ENCODE measurements around the gene BIK. TPM values are rescaled to one million over a fixed set of nuclear protein-coding genes. Genes with fewer than 3 reads are reported as not detected.

Gene BIK, protein sequence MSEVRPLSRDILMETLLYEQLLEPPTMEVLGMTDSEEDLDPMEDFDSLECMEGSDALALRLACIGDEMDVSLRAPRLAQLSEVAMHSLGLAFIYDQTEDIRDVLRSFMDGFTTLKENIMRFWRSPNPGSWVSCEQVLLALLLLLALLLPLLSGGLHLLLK
- 3.0 to 3.9 TPM (median 3.2 TPM) in 3 replicates for total RNA-seq (2021)
- percentile 31 among the genes with signal in this experiment for Bru-seq, nascent RNA
- long read RNA-seq, experiment 1, transcript BIK-201 (5 exons, 953 nt): major isoform, 5 of 6 reads
- long read RNA-seq, experiment 1, partial matches to known transcripts: 1 of 6 reads
- long read RNA-seq, experiment 1, other reads (novel, unspliced or antisense): 0 of 6 reads
- long read RNA-seq, experiment 2, partial matches to known transcripts: 1 of 3 reads
- long read RNA-seq, experiment 2, other reads (novel, unspliced or antisense): 0 of 3 reads
- long read RNA-seq, experiment 3, partial matches to known transcripts: 0 of 1 reads
- long read RNA-seq, experiment 3, other reads (novel, unspliced or antisense): 1 of 1 reads

DNA sequence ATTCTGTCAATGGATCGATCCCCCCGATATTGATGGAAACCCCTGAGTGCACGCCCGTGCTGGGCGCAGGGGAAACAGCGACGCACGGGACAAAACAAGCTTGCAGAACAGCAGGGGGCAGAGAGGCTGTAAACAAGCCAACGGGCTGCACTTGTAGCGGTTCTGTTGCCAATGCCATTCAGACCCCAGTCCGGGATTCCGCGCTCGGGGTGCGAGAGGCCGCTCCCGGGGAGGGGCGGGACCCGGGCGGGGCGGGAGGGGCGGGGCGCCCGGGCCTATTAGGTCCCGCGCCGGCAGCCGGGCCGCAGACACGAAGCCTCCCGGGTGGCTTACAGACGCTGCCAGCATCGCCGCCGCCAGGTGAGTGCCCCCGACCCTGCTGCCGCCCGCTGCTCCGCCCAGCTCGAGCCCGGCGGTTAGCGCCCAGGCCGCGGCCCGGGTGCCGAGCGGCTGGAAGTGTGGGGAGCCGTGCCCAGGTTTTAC is at the start of gene BIK:
BIK (plus strand) TSS at position 307 of the 483 bp plus-strand sequence. CDS start 13,273 bp downstream, outside the sequence.
- DNase-seq (ENCODE audit: low spot score) (peak; percentile 74), ATAC-seq (peak; percentile 46)
- no peaks in the 10 kb centered on the region for H3K9me3 Mint-ChIP-seq
- POLR2A ChIA-PET: no interaction called here
- TF ChIP-seq TEAD4 (CRISPR knock-in tag; IDR thresholded peaks at IDR 0.05) (no peak), ZBTB21 (CRISPR knock-in tag; IDR thresholded peaks at IDR 0.05; ENCODE audit: borderline replicate concordance) (0 out of 2 replicates have a peak, but pooled peaks have one; percentile 51), NFYB (CRISPR knock-in tag; conservative IDR thresholded peaks at IDR 0.05; ENCODE audit: low read depth) (no peak), FOXK1 (CRISPR knock-in tag; IDR thresholded peaks at IDR 0.05) (peak; percentile 83; the same call in 1 of the 2 replicates)
- TF ChIP-seq, protein P1, sequence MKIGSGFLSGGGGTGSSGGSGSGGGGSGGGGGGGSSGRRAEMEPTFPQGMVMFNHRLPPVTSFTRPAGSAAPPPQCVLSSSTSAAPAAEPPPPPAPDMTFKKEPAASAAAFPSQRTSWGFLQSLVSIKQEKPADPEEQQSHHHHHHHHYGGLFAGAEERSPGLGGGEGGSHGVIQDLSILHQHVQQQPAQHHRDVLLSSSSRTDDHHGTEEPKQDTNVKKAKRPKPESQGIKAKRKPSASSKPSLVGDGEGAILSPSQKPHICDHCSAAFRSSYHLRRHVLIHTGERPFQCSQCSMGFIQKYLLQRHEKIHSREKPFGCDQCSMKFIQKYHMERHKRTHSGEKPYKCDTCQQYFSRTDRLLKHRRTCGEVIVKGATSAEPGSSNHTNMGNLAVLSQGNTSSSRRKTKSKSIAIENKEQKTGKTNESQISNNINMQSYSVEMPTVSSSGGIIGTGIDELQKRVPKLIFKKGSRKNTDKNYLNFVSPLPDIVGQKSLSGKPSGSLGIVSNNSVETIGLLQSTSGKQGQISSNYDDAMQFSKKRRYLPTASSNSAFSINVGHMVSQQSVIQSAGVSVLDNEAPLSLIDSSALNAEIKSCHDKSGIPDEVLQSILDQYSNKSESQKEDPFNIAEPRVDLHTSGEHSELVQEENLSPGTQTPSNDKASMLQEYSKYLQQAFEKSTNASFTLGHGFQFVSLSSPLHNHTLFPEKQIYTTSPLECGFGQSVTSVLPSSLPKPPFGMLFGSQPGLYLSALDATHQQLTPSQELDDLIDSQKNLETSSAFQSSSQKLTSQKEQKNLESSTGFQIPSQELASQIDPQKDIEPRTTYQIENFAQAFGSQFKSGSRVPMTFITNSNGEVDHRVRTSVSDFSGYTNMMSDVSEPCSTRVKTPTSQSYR (CRISPR knock-in tag; IDR thresholded peaks at IDR 0.05): no peak
- TF ChIP-seq, protein P2, sequence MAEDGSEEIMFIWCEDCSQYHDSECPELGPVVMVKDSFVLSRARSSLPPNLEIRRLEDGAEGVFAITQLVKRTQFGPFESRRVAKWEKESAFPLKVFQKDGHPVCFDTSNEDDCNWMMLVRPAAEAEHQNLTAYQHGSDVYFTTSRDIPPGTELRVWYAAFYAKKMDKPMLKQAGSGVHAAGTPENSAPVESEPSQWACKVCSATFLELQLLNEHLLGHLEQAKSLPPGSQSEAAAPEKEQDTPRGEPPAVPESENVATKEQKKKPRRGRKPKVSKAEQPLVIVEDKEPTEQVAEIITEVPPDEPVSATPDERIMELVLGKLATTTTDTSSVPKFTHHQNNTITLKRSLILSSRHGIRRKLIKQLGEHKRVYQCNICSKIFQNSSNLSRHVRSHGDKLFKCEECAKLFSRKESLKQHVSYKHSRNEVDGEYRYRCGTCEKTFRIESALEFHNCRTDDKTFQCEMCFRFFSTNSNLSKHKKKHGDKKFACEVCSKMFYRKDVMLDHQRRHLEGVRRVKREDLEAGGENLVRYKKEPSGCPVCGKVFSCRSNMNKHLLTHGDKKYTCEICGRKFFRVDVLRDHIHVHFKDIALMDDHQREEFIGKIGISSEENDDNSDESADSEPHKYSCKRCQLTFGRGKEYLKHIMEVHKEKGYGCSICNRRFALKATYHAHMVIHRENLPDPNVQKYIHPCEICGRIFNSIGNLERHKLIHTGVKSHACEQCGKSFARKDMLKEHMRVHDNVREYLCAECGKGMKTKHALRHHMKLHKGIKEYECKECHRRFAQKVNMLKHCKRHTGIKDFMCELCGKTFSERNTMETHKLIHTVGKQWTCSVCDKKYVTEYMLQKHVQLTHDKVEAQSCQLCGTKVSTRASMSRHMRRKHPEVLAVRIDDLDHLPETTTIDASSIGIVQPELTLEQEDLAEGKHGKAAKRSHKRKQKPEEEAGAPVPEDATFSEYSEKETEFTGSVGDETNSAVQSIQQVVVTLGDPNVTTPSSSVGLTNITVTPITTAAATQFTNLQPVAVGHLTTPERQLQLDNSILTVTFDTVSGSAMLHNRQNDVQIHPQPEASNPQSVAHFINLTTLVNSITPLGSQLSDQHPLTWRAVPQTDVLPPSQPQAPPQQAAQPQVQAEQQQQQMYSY (CRISPR knock-in tag; IDR thresholded peaks at IDR 0.05): peak; percentile 70; the same call in 1 of the 2 replicates
- H3K4me1 Mint-ChIP-seq: peaks cover 10% of the 10 kb centered on the region; the same call in 1 of the 2 replicates
- peaks cover 76% of the 10 kb centered on the region for H3K27me3 Mint-ChIP-seq (ENCODE audit: low read depth)
- peak within 1 kb of the TSS; percentile 71 for H3K4me3 Mint-ChIP-seq
- CTCF ChIA-PET: interaction anchor here (0.6 to 2.3 kb wide), 6 partner anchors 27 to 307 kb away, joined by 3 to 5 read pairs (median 4); partner anchors contain the start of gene TTLL12
- no peak within 1 kb of the TSS for H3K27ac Mint-ChIP-seq
- H3K36me3 Mint-ChIP-seq: no peaks in the 10 kb centered on the region

DNA sequence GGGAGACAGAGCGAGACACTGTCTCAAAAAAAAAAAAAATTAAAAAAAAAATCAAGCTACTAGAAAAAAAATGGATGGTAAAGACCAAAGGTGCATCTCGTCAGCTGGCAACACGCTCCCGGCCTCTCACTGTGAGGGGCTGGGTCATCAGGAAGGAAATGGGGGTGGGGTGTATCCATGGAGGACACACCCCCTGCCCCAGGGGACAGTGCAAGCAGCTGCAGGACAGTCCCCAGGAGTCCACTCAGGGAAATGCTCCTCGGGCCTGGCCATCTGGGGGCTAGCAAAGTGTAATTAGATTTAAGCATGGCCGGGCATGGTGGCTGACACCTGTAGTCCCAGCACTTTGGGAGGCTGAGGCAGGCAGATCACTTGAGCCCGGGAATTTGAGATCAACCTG is 44.4 kb upstream of the BIK start:
- H3K36me3 Mint-ChIP-seq: no peaks in the 10 kb centered on the region
- no peak overlapping the region for H3K27ac Mint-ChIP-seq
- no peak for TF ChIP-seq ATF1 (CRISPR knock-in tag; IDR thresholded peaks at IDR 0.05)
- TF ChIP-seq HMGA2 (CRISPR knock-in tag; IDR thresholded peaks at IDR 0.05): no peak
- TF ChIP-seq, protein P3, sequence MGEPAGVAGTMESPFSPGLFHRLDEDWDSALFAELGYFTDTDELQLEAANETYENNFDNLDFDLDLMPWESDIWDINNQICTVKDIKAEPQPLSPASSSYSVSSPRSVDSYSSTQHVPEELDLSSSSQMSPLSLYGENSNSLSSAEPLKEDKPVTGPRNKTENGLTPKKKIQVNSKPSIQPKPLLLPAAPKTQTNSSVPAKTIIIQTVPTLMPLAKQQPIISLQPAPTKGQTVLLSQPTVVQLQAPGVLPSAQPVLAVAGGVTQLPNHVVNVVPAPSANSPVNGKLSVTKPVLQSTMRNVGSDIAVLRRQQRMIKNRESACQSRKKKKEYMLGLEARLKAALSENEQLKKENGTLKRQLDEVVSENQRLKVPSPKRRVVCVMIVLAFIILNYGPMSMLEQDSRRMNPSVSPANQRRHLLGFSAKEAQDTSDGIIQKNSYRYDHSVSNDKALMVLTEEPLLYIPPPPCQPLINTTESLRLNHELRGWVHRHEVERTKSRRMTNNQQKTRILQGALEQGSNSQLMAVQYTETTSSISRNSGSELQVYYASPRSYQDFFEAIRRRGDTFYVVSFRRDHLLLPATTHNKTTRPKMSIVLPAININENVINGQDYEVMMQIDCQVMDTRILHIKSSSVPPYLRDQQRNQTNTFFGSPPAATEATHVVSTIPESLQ (CRISPR knock-in tag; IDR thresholded peaks at IDR 0.05): no peak
- TF ChIP-seq TP53 (CRISPR knock-in tag; IDR thresholded peaks at IDR 0.05): no peak
- TF ChIP-seq, protein P4, sequence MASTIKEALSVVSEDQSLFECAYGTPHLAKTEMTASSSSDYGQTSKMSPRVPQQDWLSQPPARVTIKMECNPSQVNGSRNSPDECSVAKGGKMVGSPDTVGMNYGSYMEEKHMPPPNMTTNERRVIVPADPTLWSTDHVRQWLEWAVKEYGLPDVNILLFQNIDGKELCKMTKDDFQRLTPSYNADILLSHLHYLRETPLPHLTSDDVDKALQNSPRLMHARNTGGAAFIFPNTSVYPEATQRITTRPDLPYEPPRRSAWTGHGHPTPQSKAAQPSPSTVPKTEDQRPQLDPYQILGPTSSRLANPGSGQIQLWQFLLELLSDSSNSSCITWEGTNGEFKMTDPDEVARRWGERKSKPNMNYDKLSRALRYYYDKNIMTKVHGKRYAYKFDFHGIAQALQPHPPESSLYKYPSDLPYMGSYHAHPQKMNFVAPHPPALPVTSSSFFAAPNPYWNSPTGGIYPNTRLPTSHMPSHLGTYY (CRISPR knock-in tag; IDR thresholded peaks at IDR 0.05): no peak
- no peak for TF ChIP-seq ZNF121 (CRISPR knock-in tag; IDR thresholded peaks at IDR 0.05)
- no peak for TF ChIP-seq ELF4 (CRISPR knock-in tag; IDR thresholded peaks at IDR 0.05; ENCODE audit: low read depth)
- no peaks in the 10 kb centered on the region for H3K4me1 Mint-ChIP-seq
- no peaks in the 10 kb centered on the region for H3K27me3 Mint-ChIP-seq (ENCODE audit: low read depth)
- ATAC-seq: peak; percentile 56; the same call in 1 of the 2 replicates
- CTCF ChIA-PET: interaction anchor here (1.1 kb wide), 1 partner anchor 13 kb away, joined by 3 read pairs; no protein-coding TSS in a partner anchor
- POLR2A ChIA-PET: no interaction called here
- DNase-seq (ENCODE audit: low spot score): no peak
- H3K9me3 Mint-ChIP-seq: no peaks in the 10 kb centered on the region
- no peak overlapping the region for H3K4me3 Mint-ChIP-seq

Measured in WTC11 (cell line).